Esophagus muscularis mucosa (tissue), 3 donors: ENCODE results near the gene CD164.

Experiments
- POLR2A ChIP-seq: fragments of 450-650 bp; IDR thresholded peaks from one replicate; pipeline ENCODE4 v1.6.1; 2017; ENCODE audit warnings: antibody characterized with exemption, moderate library complexity, mild to moderate bottlenecking, low read depth
- TF ChIP-seq, protein P1 (sequence below), 3 experiments: fragments of 200-600 bp in 2 of 3; fragments of 450-650 bp in 1 of 3; sonication (generic) in 2 of 3; IDR thresholded peaks; one replicate each; pipeline ENCODE4 v1.5.1; 2017 to 2019; ENCODE audit warnings: antibody characterized with exemption in 3 of 3, mild to moderate bottlenecking in 2 of 3, moderate library complexity in 1 of 3

DNA sequence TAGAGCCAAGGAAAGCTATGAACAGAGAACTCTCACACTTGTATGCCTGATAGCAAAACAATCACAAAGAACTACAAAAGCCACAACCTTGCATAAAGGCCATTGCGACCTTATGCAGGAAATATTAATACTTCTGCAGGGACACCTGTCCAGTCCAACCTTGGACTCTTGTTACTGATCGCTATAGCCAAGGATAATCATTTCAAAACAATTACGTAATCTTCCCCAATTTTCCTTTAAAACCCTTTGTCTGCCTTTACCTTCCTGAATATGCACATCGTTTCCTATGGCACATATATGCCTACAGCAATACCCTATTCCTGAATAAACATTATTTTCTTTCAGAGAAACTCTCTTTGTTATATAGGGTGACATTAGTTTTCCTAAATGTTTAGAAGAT, 35.4 kb upstream of the CD164 start:
- TF ChIP-seq, protein P1, sequence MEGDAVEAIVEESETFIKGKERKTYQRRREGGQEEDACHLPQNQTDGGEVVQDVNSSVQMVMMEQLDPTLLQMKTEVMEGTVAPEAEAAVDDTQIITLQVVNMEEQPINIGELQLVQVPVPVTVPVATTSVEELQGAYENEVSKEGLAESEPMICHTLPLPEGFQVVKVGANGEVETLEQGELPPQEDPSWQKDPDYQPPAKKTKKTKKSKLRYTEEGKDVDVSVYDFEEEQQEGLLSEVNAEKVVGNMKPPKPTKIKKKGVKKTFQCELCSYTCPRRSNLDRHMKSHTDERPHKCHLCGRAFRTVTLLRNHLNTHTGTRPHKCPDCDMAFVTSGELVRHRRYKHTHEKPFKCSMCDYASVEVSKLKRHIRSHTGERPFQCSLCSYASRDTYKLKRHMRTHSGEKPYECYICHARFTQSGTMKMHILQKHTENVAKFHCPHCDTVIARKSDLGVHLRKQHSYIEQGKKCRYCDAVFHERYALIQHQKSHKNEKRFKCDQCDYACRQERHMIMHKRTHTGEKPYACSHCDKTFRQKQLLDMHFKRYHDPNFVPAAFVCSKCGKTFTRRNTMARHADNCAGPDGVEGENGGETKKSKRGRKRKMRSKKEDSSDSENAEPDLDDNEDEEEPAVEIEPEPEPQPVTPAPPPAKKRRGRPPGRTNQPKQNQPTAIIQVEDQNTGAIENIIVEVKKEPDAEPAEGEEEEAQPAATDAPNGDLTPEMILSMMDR (IDR thresholded peaks at IDR 0.05) = no peak
- TF ChIP-seq POLR2A = no peak
